Stimulated activated CD4-positive, alpha-beta T cell treated with anti-CD3 and anti-CD28 coated beads, Interleukin-4, amount 100 ng/mL, for 48 hours (primary cell): ENCODE data around the gene OPA3.

Experiments
- DNase-seq, 2 donors: peaks; one replicate each; pipeline ENCODE4 v3.0.0-alpha.2; 2020; ENCODE audit warnings: low read depth in 2 of 2

The OPA3 gene

GRCh38 chr19:45567609-45568008, 17.0 kb downstream of the OPA3 start:
- no peak for DNase-seq

- DNase-seq, result no peak
Measured at GRCh38 chr19:45564131-45564780, 20.3 kb downstream of the OPA3 start.

GRCh38 chr19:45560686-45561085, 23.9 kb downstream of the OPA3 start:
- no peak for DNase-seq

GRCh38 chr19:45560038-45560437, 24.6 kb downstream of the OPA3 start:
- DNase-seq, result no peak

GRCh38 chr19:45558399-45558878, 26.2 kb downstream of the OPA3 start:
- DNase-seq, result peak; percentile 48 to 52

GRCh38 chr19:45556835-45557234, 27.8 kb downstream of the OPA3 start:
- no peak for DNase-seq

- no peak for DNase-seq
Measured at GRCh38 chr19:45554481-45554880, 30.1 kb downstream of the OPA3 start.

- no peak for DNase-seq
Measured at GRCh38 chr19:45553464-45553863, 31.1 kb downstream of the OPA3 start.

GRCh38 chr19:45547965-45548609, 36.5 kb downstream of the OPA3 start:
- no peak for DNase-seq

- DNase-seq, result no peak
Measured at GRCh38 chr19:45547211-45547770, 37.3 kb downstream of the OPA3 start.

GRCh38 chr19:45542234-45542668, 42.4 kb downstream of the OPA3 start:
- DNase-seq, result no peak

- DNase-seq, result no peak
Measured at GRCh38 chr19:45539459-45539858, 45.1 kb downstream of the OPA3 start.

GRCh38 chr19:45531349-45531748, 53.3 kb downstream of the OPA3 start:
- no peak for DNase-seq

- DNase-seq, result no peak
Measured at GRCh38 chr19:45529420-45529785, 55.2 kb downstream of the OPA3 start.

GRCh38 chr19:45528744-45529419, 55.7 kb downstream of the OPA3 start:
- DNase-seq, result no peak

GRCh38 chr19:45528149-45528743, 56.4 kb downstream of the OPA3 start:
- no peak for DNase-seq

GRCh38 chr19:45527731-45528130, 56.9 kb downstream of the OPA3 start:
- DNase-seq, result no peak

- no peak for DNase-seq
Measured at GRCh38 chr19:45526971-45527370, 57.6 kb downstream of the OPA3 start.

- DNase-seq, result no peak
Measured at GRCh38 chr19:45526143-45526542, 58.5 kb downstream of the OPA3 start.

GRCh38 chr19:45524575-45525129, 60.0 kb downstream of the OPA3 start:
- DNase-seq, result no peak

GRCh38 chr19:45523642-45524256, 60.9 kb downstream of the OPA3 start:
- peak; percentile 57 to 64 for DNase-seq
